HepG2 (cell line): Measurements from ENCODE around the gene ZBTB7A. TPM values are rescaled to one million over a fixed set of nuclear protein-coding genes. Genes with fewer than 3 reads are reported as not detected.

ENCODE experiments used
- AKAP8 ChIP-seq: sonication (generic); formaldehyde crosslinking; IDR thresholded peaks from 2 replicates; pipeline ENCODE4 v1.5.1; 2020; ENCODE audit warnings: mild to moderate bottlenecking, missing genetic modification reagents
- CENPX ChIP-seq: sonication (generic); formaldehyde crosslinking; IDR thresholded peaks from 2 replicates; pipeline ENCODE4 v1.9.0; 2021; ENCODE audit warnings: mild to moderate bottlenecking, missing genetic modification reagents, moderate library complexity
- E2F1 ChIP-seq: sonication (generic); formaldehyde crosslinking; IDR thresholded peaks from 2 replicates; pipeline ENCODE4 v1.5.0; 2020; ENCODE audit warnings: missing genetic modification reagents
- FOXA1 ChIP-seq, 2 experiments: fragments of 450-650 bp in 1 of 2; sonication (generic) in 1 of 2; formaldehyde crosslinking in 1 of 2; IDR thresholded peaks; 2 replicates each; pipeline versions ENCODE4 v1.4.0 to v1.6.1; 2016 to 2020; ENCODE audit warnings: missing genetic modification reagents in 1 of 2
- HHEX ChIP-seq: IDR thresholded peaks from 2 replicates; pipeline ENCODE4 v1.6.1; 2016; ENCODE audit warnings: control low read depth
- KDM2A ChIP-seq: sonication (generic); formaldehyde crosslinking; IDR thresholded peaks from 2 replicates; pipeline ENCODE4 v1.4.0; 2020; ENCODE audit warnings: low read depth, missing genetic modification reagents, borderline replicate concordance
- KLF6 ChIP-seq: IDR thresholded peaks from 2 replicates; pipeline ENCODE4 v1.8.0; 2016; ENCODE audit warnings: missing biosample characterization, missing genetic modification reagents
- MXI1 ChIP-seq: IDR thresholded peaks from 3 replicates; pipeline ENCODE4 v1.6.1; 2012; ENCODE audit warnings: low read depth, low read length, inconsistent platforms, borderline replicate concordance
- PPARG ChIP-seq: conservative IDR thresholded peaks from 2 replicates; pipeline ENCODE4 v1.6.1; 2016; ENCODE audit warnings: missing biosample characterization, missing genetic modification reagents
- REPIN1 ChIP-seq: sonication (generic); formaldehyde crosslinking; IDR thresholded peaks from 2 replicates; pipeline ENCODE4 v1.8.0; 2022; ENCODE audit warnings: missing genetic modification reagents, low read depth, mild to moderate bottlenecking, borderline replicate concordance
- RXRB ChIP-seq: IDR thresholded peaks from 2 replicates; pipeline ENCODE4 v1.6.1; 2016; ENCODE audit warnings: borderline replicate concordance, missing genetic modification reagents, missing compliant biosample characterization
- SKIL ChIP-seq: sonication (generic); formaldehyde crosslinking; IDR thresholded peaks from 2 replicates; pipeline ENCODE4 v1.8.0; 2022; ENCODE audit warnings: missing genetic modification reagents, mild to moderate bottlenecking, moderate library complexity, borderline replicate concordance
- SMC3 ChIP-seq: IDR thresholded peaks from 2 replicates; pipeline ENCODE4 v1.6.1; 2011; ENCODE audit warnings: low read length, improper control_type of control experiment
- SRSF9 ChIP-seq: fragments of 200-400 bp; formaldehyde crosslinking; IDR thresholded peaks from 2 replicates; pipeline ENCODE4 v1.6.1; 2018; ENCODE audit warnings: borderline replicate concordance, mild to moderate bottlenecking, low read depth, low read length; ENCODE audit not compliant: insufficient read depth, poor library complexity, severe bottlenecking
- ZMAT5 ChIP-seq: sonication (generic); formaldehyde crosslinking; IDR thresholded peaks from 2 replicates; pipeline ENCODE4 v1.5.0; 2020; ENCODE audit warnings: mild to moderate bottlenecking, low read depth, missing genetic modification reagents, borderline replicate concordance
- ZNF317 ChIP-seq: sonication (generic); formaldehyde crosslinking; IDR thresholded peaks from 2 replicates; pipeline ENCODE4 v1.5.0; 2020; ENCODE audit warnings: mild to moderate bottlenecking, missing genetic modification reagents
- ZNF552 ChIP-seq: sonication (generic); formaldehyde crosslinking; IDR thresholded peaks from 2 replicates; pipeline ENCODE4 v1.9.0; 2022; ENCODE audit warnings: missing genetic modification reagents, mild to moderate bottlenecking, borderline replicate concordance
- ZNF687 ChIP-seq: sonication (generic); formaldehyde crosslinking; IDR thresholded peaks from 2 replicates; pipeline ENCODE4 v1.5.1; 2020; ENCODE audit warnings: mild to moderate bottlenecking, missing genetic modification reagents, moderate library complexity
- ZNF775 ChIP-seq: sonication (generic); formaldehyde crosslinking; IDR thresholded peaks from 2 replicates; pipeline ENCODE4 v1.4.0; 2020; ENCODE audit warnings: missing genetic modification reagents, mild to moderate bottlenecking, moderate library complexity, borderline replicate concordance
- ZNF784 ChIP-seq: sonication (generic); formaldehyde crosslinking; IDR thresholded peaks from 2 replicates; pipeline ENCODE4 v1.5.1; 2020; ENCODE audit warnings: missing genetic modification reagents, mild to moderate bottlenecking, borderline replicate concordance
- polyA plus RNA-seq, 8 experiments: library from polyadenylated mRNA; depleted of rRNA in 3 of 8; stranded (reverse) in 7 of 8; unstranded in 1 of 8; fragments of >200 nt; fragmentation: Illumina TruSeq in 4 of 8; extraction: Trizol in 4 of 8; gene quantifications; 2 replicates each; pipeline versions ENCODE4 v1.2.1 to v1.2.3, GENCODE V29; 2011 to 2016; ENCODE audit warnings: low read depth in 4 of 8, missing spikeins in 1 of 8, mixed read lengths in 1 of 8; ENCODE audit not compliant: insufficient read depth in 1 of 8
- total RNA-seq, 5 experiments: library from RNA; depleted of rRNA; stranded (reverse); fragments of >200 nt; fragmentation: Illumina TruSeq; extraction: Trizol; gene quantifications; 2 replicates each; pipeline ENCODE4 v1.2.3, GENCODE V29; 2016; ENCODE audit warnings: low read depth in 1 of 5

The ZBTB7A gene
- total and polyA plus RNA-seq, 2 of the 13 experiments (the other 11 are each of a cell fraction or from before 2014, with no cell fraction given): 3.6 to 4.0 TPM

GRCh38 chr19:4064496-4065260 lies 2.0 kb downstream of the ZBTB7A start (continued):
- no peak for TF ChIP-seq FOXA1 (IDR thresholded peaks at IDR 0.05)
- no peak for TF ChIP-seq FOXA1 (CRISPR knock-in tag; IDR thresholded peaks at IDR 0.05)
- TF ChIP-seq E2F1 (CRISPR knock-in tag): no peak
- TF ChIP-seq ZNF784: no peak
- no peak for TF ChIP-seq RXRB (CRISPR knock-in tag)
- TF ChIP-seq ZMAT5 (CRISPR knock-in tag): no peak
- TF ChIP-seq KLF6 (CRISPR knock-in tag): no peak
- no peak for TF ChIP-seq SRSF9
- TF ChIP-seq KDM2A (CRISPR knock-in tag): peak; percentile 52; the same call in 1 of the 2 replicates
- no peak for TF ChIP-seq ZNF775
- TF ChIP-seq MXI1: peak; percentile 20; the same call in 1 of the 3 replicates
- 0 out of 2 replicates have a peak, but pooled peaks have one; percentile 22 for TF ChIP-seq ZNF552 (CRISPR knock-in tag)
- no peak for TF ChIP-seq PPARG (CRISPR knock-in tag)
- TF ChIP-seq REPIN1 (CRISPR knock-in tag): no peak
- 0 out of 2 replicates have a peak, but pooled peaks have one; percentile 49 for TF ChIP-seq AKAP8 (CRISPR knock-in tag)
- peak; percentile 63 for TF ChIP-seq ZNF687 (CRISPR knock-in tag)
- no peak for TF ChIP-seq CENPX (CRISPR knock-in tag)
- TF ChIP-seq HHEX (CRISPR knock-in tag): no peak
- no peak for TF ChIP-seq SKIL (CRISPR knock-in tag)
- TF ChIP-seq SMC3: no peak
- TF ChIP-seq ZNF317 (CRISPR knock-in tag): no peak
